HepG2 (cell line): ENCODE results near the gene C22orf39. TPM values are rescaled to one million over a fixed set of nuclear protein-coding genes. Genes with fewer than 3 reads are reported as not detected.

Source experiments
- AHDC1 ChIP-seq: sonication (generic); formaldehyde crosslinking; IDR thresholded peaks from 2 replicates; pipeline ENCODE4 v1.5.1; 2020; ENCODE audit warnings: mild to moderate bottlenecking, missing genetic modification reagents, borderline replicate concordance
- ATF7 ChIP-seq, 2 experiments: fragments of 450-650 bp in 1 of 2; sonication (generic) in 1 of 2; formaldehyde crosslinking in 1 of 2; IDR thresholded peaks; 2 replicates each; pipeline versions ENCODE4 v1.4.0 to v1.6.1; 2016 to 2020; ENCODE audit warnings: antibody characterized with exemption in 1 of 2, mild to moderate bottlenecking in 1 of 2, missing genetic modification reagents in 1 of 2
- CEBPZ ChIP-seq: IDR thresholded peaks from 2 replicates; pipeline ENCODE4 v1.6.1; 2012; ENCODE audit warnings: low read length, improper control_type of control experiment
- DNMT1 ChIP-seq: sonication (generic); formaldehyde crosslinking; IDR thresholded peaks from 2 replicates; pipeline ENCODE4 v1.5.1; 2020; ENCODE audit warnings: mild to moderate bottlenecking, missing genetic modification reagents
- FOXP4 ChIP-seq: sonication (generic); formaldehyde crosslinking; IDR thresholded peaks from 2 replicates; pipeline ENCODE4 v1.4.0; 2020; ENCODE audit warnings: missing genetic modification reagents
- KDM4B ChIP-seq: sonication (generic); formaldehyde crosslinking; IDR thresholded peaks from 2 replicates; pipeline ENCODE4 v1.4.0; 2020; ENCODE audit warnings: missing genetic modification reagents
- NPAS2 ChIP-seq: sonication (generic); formaldehyde crosslinking; IDR thresholded peaks from 2 replicates; pipeline ENCODE4 v1.8.0; 2022; ENCODE audit warnings: mild to moderate bottlenecking, missing genetic modification reagents, borderline replicate concordance
- TSC22D2 ChIP-seq: sonication (generic); formaldehyde crosslinking; IDR thresholded peaks from 2 replicates; pipeline ENCODE4 v1.5.1; 2020; ENCODE audit warnings: missing genetic modification reagents, mild to moderate bottlenecking, borderline replicate concordance
- ZBED4 ChIP-seq: sonication (generic); formaldehyde crosslinking; IDR thresholded peaks from 2 replicates; pipeline ENCODE4 v1.4.0; 2020; ENCODE audit warnings: missing genetic modification reagents, borderline replicate concordance
- ZNF20 ChIP-seq: sonication (generic); formaldehyde crosslinking; IDR thresholded peaks from 2 replicates; pipeline ENCODE4 v1.4.0; 2020; ENCODE audit warnings: mild to moderate bottlenecking, moderate library complexity, missing genetic modification reagents
- ZNF432 ChIP-seq: sonication (generic); formaldehyde crosslinking; IDR thresholded peaks from 2 replicates; pipeline ENCODE4 v1.5.0; 2020; ENCODE audit warnings: missing genetic modification reagents, mild to moderate bottlenecking, borderline replicate concordance
- ZNF772 ChIP-seq: sonication (generic); formaldehyde crosslinking; IDR thresholded peaks from 2 replicates; pipeline ENCODE4 v1.5.0; 2020; ENCODE audit warnings: mild to moderate bottlenecking, missing genetic modification reagents
- polyA plus RNA-seq, 8 experiments: library from polyadenylated mRNA; depleted of rRNA in 3 of 8; stranded (reverse) in 7 of 8; unstranded in 1 of 8; fragments of >200 nt; fragmentation: Illumina TruSeq in 4 of 8; extraction: Trizol in 4 of 8; gene quantifications; 2 replicates each; pipeline versions ENCODE4 v1.2.1 to v1.2.3, GENCODE V29; 2011 to 2016; ENCODE audit warnings: low read depth in 4 of 8, missing spikeins in 1 of 8, mixed read lengths in 1 of 8; ENCODE audit not compliant: insufficient read depth in 1 of 8
- total RNA-seq, 5 experiments: library from RNA; depleted of rRNA; stranded (reverse); fragments of >200 nt; fragmentation: Illumina TruSeq; extraction: Trizol; gene quantifications; 2 replicates each; pipeline ENCODE4 v1.2.3, GENCODE V29; 2016; ENCODE audit warnings: low read depth in 1 of 5

Gene C22orf39
- total and polyA plus RNA-seq, 2 of the 13 experiments (the other 11 are each of a cell fraction or from before 2014, with no cell fraction given), result 23.4 to 26.4 TPM

- TF ChIP-seq CEBPZ (no peak), DNMT1 (CRISPR knock-in tag) (no peak), AHDC1 (CRISPR knock-in tag) (0 out of 2 replicates have a peak, but pooled peaks have one; percentile 15), ATF7 (IDR thresholded peaks at IDR 0.05) (no peak), ATF7 (CRISPR knock-in tag; IDR thresholded peaks at IDR 0.05) (no peak), FOXP4 (no peak), ZBED4 (no peak), ZNF772 (CRISPR knock-in tag) (no peak), TSC22D2 (CRISPR knock-in tag) (no peak), KDM4B (CRISPR knock-in tag) (no peak), ZNF20 (CRISPR knock-in tag) (no peak), ZNF432 (CRISPR knock-in tag) (no peak), NPAS2 (CRISPR knock-in tag) (no peak)
Observed at GRCh38 chr22:19479355-19480172, 32.1 kb upstream of the C22orf39 start, which contains the start of gene CDC45 (continued).
